ENCODE data around the gene PCLO. TPM values are rescaled to one million over a fixed set of nuclear protein-coding genes. Genes with fewer than 3 reads are reported as not detected.
"Not testable (repeated sequence)": the region's sequence is repeated elsewhere in the genome, so short reads cannot be mapped to it uniquely, and the experiment has no call there.

PCLO gene
- total RNA-seq, 1 experiment from 2014 or later = 0.38 TPM

GRCh38 chr7:83142365-83142764 is 20.3 kb downstream of the PCLO start:
- no peak for DNase-seq (ENCODE audit: low spot score)

- no peak for DNase-seq (ENCODE audit: low spot score)
Observed at GRCh38 chr7:83141927-83142326, 20.8 kb downstream of the PCLO start.

- no peak for DNase-seq (ENCODE audit: low spot score)
Observed at GRCh38 chr7:83130623-83131545, 31.8 kb downstream of the PCLO start.

GRCh38 chr7:83130191-83130590 is 32.5 kb downstream of the PCLO start:
- no peak for DNase-seq (ENCODE audit: low spot score)

GRCh38 chr7:83119494-83119893 is 43.2 kb downstream of the PCLO start:
- DNase-seq (ENCODE audit: low spot score) = no peak

GRCh38 chr7:83119026-83119382 is 43.7 kb downstream of the PCLO start:
- DNase-seq (ENCODE audit: low spot score) = no peak

- no peak for DNase-seq (ENCODE audit: low spot score)
Observed at GRCh38 chr7:83118347-83119025, 44.2 kb downstream of the PCLO start.

GRCh38 chr7:83117466-83117865 is 45.2 kb downstream of the PCLO start:
- no peak for DNase-seq (ENCODE audit: low spot score)

- no peak for DNase-seq (ENCODE audit: low spot score)
Observed at GRCh38 chr7:83111391-83111790, 51.3 kb downstream of the PCLO start.

- no peak for DNase-seq (ENCODE audit: low spot score)
Observed at GRCh38 chr7:83109352-83109751, 53.3 kb downstream of the PCLO start.

- DNase-seq (ENCODE audit: low spot score) = no peak
Observed at GRCh38 chr7:83105948-83106347, 56.7 kb downstream of the PCLO start.

GRCh38 chr7:83105063-83105462 is 57.6 kb downstream of the PCLO start:
- no peak for DNase-seq (ENCODE audit: low spot score)

GRCh38 chr7:83101530-83101929 is 61.2 kb downstream of the PCLO start:
- no peak for DNase-seq (ENCODE audit: low spot score)

GRCh38 chr7:83096065-83096580 is 66.6 kb downstream of the PCLO start:
- no peak for DNase-seq (ENCODE audit: low spot score)

GRCh38 chr7:83085299-83085698 is 77.4 kb downstream of the PCLO start:
- no peak for DNase-seq (ENCODE audit: low spot score)

GRCh38 chr7:83079879-83080278 is 82.8 kb downstream of the PCLO start:
- DNase-seq (ENCODE audit: low spot score) = not testable (repeated sequence)

- no peak for DNase-seq (ENCODE audit: low spot score)
Observed at GRCh38 chr7:83077328-83077727, 85.4 kb downstream of the PCLO start.

GRCh38 chr7:83072576-83073517 is 89.8 kb downstream of the PCLO start:
- peak; percentile 30 for DNase-seq (ENCODE audit: low spot score)

- DNase-seq (ENCODE audit: low spot score) = no peak
Observed at GRCh38 chr7:83065714-83066113, 97.0 kb downstream of the PCLO start.

GRCh38 chr7:83060218-83060617 is 102.5 kb downstream of the PCLO start:
- no peak for DNase-seq (ENCODE audit: low spot score)

GRCh38 chr7:83058667-83059066 is 104.0 kb downstream of the PCLO start:
- DNase-seq (ENCODE audit: low spot score) = no peak

- DNase-seq (ENCODE audit: low spot score) = no peak
Observed at GRCh38 chr7:83055197-83055596, 107.5 kb downstream of the PCLO start.

Measured in HT-29 (cell line).